ENCODE results near the gene CSRP3. TPM values are rescaled to one million over a fixed set of nuclear protein-coding genes. Genes with fewer than 3 reads are reported as not detected.

CSRP3 gene
- total RNA-seq, 1 donor from 2014 or later = not detected

GRCh38 chr11:19232910-19233503 lies 31.2 kb upstream of the CSRP3 start:
- H3K27ac Mint-ChIP-seq (ENCODE audit: unreplicated experiment) = no peak overlapping the region
- no peaks in the 10 kb centered on the region for H3K36me3 Mint-ChIP-seq (ENCODE audit: low read depth)
- DNase-seq (ENCODE audit: low spot score) = no peak
- no peaks in the 10 kb centered on the region for H3K9me3 Mint-ChIP-seq (ENCODE audit: low read depth)
- H3K4me1 Mint-ChIP-seq (ENCODE audit: low read depth) = peaks cover 5% of the 10 kb centered on the region
- H3K4me3 Mint-ChIP-seq (ENCODE audit: unreplicated experiment) = no peak overlapping the region
- H3K27me3 Mint-ChIP-seq (ENCODE audit: low read depth) = no peaks in the 10 kb centered on the region
- no peak for TF ChIP-seq CTCF (IDR thresholded peaks at IDR 0.05)

GRCh38 chr11:19229671-19230070 lies 27.9 kb upstream of the CSRP3 start:
- Mint-ChIP-seq H3K4me3 (ENCODE audit: unreplicated experiment) (no peak overlapping the region), H3K27ac (ENCODE audit: unreplicated experiment) (no peak overlapping the region), H3K9me3 (ENCODE audit: low read depth) (no peaks in the 10 kb centered on the region), H3K36me3 (ENCODE audit: low read depth) (no peaks in the 10 kb centered on the region), H3K4me1 (ENCODE audit: low read depth) (peaks cover 5% of the 10 kb centered on the region), H3K27me3 (ENCODE audit: low read depth) (no peaks in the 10 kb centered on the region)
- no peak for TF ChIP-seq CTCF (IDR thresholded peaks at IDR 0.05)
- DNase-seq (ENCODE audit: low spot score) = no peak

GRCh38 chr11:19228968-19229367 lies 27.2 kb upstream of the CSRP3 start:
- DNase-seq (ENCODE audit: low spot score) = no peak
- Mint-ChIP-seq H3K27me3 (ENCODE audit: low read depth) (no peaks in the 10 kb centered on the region), H3K27ac (ENCODE audit: unreplicated experiment) (no peak overlapping the region), H3K36me3 (ENCODE audit: low read depth) (no peaks in the 10 kb centered on the region), H3K4me1 (ENCODE audit: low read depth) (peaks cover 5% of the 10 kb centered on the region), H3K4me3 (ENCODE audit: unreplicated experiment) (no peak overlapping the region), H3K9me3 (ENCODE audit: low read depth) (no peaks in the 10 kb centered on the region)
- TF ChIP-seq CTCF (IDR thresholded peaks at IDR 0.05) = no peak

GRCh38 chr11:19226378-19227195 lies 24.8 kb upstream of the CSRP3 start:
- H3K4me3 Mint-ChIP-seq (ENCODE audit: unreplicated experiment) = no peak overlapping the region
- no peak for TF ChIP-seq CTCF (IDR thresholded peaks at IDR 0.05)
- no peaks in the 10 kb centered on the region for H3K27me3 Mint-ChIP-seq (ENCODE audit: low read depth)
- no peaks in the 10 kb centered on the region for H3K4me1 Mint-ChIP-seq (ENCODE audit: low read depth)
- peaks cover 5% of the 10 kb centered on the region for H3K9me3 Mint-ChIP-seq (ENCODE audit: low read depth)
- DNase-seq (ENCODE audit: low spot score) = no peak
- no peak overlapping the region for H3K27ac Mint-ChIP-seq (ENCODE audit: unreplicated experiment)
- H3K36me3 Mint-ChIP-seq (ENCODE audit: low read depth) = no peaks in the 10 kb centered on the region

- Mint-ChIP-seq H3K27me3 (ENCODE audit: low read depth) (no peaks in the 10 kb centered on the region), H3K27ac (ENCODE audit: unreplicated experiment) (no peak overlapping the region), H3K36me3 (ENCODE audit: low read depth) (no peaks in the 10 kb centered on the region), H3K4me3 (ENCODE audit: unreplicated experiment) (no peak overlapping the region), H3K4me1 (ENCODE audit: low read depth) (no peaks in the 10 kb centered on the region), H3K9me3 (ENCODE audit: low read depth) (peaks cover 5% of the 10 kb centered on the region)
- TF ChIP-seq CTCF (IDR thresholded peaks at IDR 0.05) = no peak
- no peak for DNase-seq (ENCODE audit: low spot score)
Measured at GRCh38 chr11:19225581-19225980, 23.8 kb upstream of the CSRP3 start.
